Stimulated activated CD4-positive, alpha-beta T cell treated with anti-CD3 and anti-CD28 coated beads, Interleukin-1b, Interleukin-23, amount 100 ng/mL, for 24 hours (primary cell): ENCODE data around the gene ENOX1.

Experiments used
- DNase-seq, 4 experiments: peaks; one replicate each; pipeline ENCODE4 v3.0.0-alpha.2; 2020; ENCODE audit warnings: low read depth in 4 of 4, low spot score in 1 of 4

The ENOX1 gene

GRCh38 chr13:43785650-43786471, 911 bp downstream of the ENOX1 start:
- DNase-seq: no peak

- no peak for DNase-seq
These were observed 1.5 kb downstream of the ENOX1 start for GRCh38 chr13:43785261-43785649.

GRCh38 chr13:43784496-43784895, 2.3 kb downstream of the ENOX1 start:
- no peak for DNase-seq

- no peak for DNase-seq
These were observed 3.0 kb downstream of the ENOX1 start for GRCh38 chr13:43783820-43784219.

- DNase-seq: no peak
These were observed 4.1 kb downstream of the ENOX1 start for GRCh38 chr13:43782686-43783085.

DNA sequence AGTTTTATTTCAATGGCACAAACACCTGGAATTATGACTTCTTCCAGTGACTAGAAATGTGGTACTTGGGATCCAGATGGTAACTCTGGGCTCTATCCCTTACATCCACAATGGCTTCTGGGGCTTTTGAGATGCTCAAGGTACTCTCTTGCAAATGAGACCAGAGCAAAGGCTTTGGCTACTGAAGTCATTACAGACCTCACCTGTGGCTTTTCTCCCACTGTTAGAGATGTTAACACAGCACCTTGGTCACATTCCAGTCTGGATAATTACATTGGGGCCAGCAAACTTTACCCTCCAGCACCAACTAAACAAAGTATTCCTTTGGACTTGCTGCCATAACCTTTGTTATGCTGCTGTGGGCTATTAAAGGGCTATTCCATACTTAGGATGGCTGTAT, 6.1 kb downstream of the ENOX1 start:
- no peak for DNase-seq

DNA sequence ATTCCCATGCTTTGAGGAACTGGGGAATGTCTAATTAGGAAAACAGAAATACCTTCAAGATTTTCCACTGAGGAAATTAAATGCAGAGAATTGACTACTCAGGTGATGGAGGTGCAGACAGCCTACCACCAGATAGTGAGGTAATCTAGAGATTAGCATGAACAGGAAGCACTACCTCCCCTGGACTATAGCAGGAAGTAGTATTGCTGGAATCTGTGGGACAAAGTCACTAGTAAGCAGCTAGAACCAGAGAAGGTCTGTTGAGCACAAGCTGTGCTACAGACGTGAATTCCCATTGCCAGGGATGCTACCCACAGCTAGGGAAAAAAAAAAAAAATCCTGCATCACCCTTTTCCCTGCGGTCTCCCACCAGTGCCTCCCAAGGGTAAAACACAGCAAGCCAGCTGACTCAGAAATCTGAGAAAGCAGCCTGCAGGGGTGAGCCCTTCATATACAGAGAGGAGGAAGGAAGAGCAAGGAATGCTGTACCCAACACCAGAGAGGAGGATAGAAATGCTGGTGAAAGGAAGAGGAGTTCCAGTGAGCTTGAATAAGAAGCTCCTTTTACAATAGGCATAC, 10.2 kb downstream of the ENOX1 start:
- no peak for DNase-seq

DNA sequence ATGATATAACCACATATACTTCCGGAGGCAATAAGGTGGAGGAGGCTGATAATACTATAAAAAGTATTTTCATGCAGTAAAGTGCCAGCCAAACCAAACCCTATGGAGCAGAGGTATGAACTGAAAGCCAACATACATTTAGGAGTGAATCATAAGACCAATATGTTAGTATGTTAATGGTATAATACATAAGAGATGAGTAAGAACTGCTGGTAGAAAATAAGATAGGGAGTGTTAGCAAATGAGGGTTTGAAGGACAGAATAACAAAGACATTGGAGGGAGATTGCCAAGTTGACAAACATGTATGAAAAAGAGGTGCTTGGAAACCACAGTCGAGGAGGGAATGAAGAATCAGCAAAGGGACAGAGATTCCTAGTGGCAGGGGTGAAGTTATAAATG, 10.8 kb downstream of the ENOX1 start:
- DNase-seq: no peak

DNA sequence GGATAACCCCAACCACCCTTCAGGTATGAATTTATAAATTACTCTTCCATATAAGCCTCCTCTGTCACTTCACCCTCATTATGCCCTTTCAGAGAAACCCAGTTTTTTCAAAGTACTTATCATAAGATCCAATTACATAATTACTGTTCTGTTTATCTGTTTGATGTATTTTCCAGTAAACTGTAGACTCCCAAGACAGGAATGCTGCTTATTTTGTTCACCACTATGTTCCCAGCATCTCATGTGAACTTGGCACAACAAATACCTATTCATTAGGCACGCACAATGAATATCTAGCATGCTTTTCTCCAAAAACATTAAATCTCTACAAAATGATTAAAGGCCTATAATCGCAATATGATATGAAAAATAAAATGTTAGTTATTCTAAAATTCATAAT, 13.2 kb downstream of the ENOX1 start:
- DNase-seq: no peak

GRCh38 chr13:43770871-43771270, 15.9 kb downstream of the ENOX1 start:
- no peak for DNase-seq

GRCh38 chr13:43769529-43769928, 17.2 kb downstream of the ENOX1 start:
- DNase-seq: no peak

- no peak for DNase-seq
These were observed 19.3 kb downstream of the ENOX1 start for GRCh38 chr13:43767341-43767931.

DNA sequence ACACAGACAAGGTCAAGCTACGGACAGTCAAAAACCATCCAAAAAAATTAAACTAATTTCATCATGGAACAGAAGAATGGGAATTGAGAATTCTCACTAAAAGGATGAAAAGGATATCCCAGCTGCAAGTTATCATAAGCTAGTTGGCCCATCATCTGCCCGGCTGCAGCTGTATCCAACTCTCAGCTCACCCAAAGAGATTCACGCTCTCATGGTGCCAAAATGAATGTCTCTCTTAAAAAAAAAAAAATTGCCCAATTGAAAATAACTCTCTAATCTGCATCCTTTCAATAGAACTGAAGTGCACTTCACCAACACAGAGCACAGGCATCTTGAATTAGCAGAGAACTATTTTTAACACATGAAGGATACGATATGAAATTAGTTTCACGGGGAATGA, 20.0 kb downstream of the ENOX1 start:
- DNase-seq: no peak

DNA sequence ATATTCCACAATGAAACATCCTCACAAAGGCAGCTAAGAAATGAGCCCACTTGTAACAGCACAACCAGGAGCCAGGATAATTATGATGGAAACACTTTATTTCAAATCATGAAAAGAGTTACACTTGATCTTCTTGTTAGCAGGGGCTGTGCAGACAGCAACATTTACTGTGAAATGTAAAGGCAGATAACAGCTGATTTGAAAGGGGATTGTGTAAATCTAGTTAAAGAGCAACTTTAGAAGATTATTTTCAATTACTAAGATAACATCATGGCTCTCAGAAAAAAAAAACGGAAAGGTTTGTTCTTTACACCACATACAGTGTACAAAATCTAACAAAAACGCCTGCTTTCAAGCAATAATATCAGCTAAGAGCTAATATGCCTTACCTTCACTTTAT, 22.4 kb downstream of the ENOX1 start:
- DNase-seq: no peak

- DNase-seq: no peak
These were observed 23.5 kb downstream of the ENOX1 start for GRCh38 chr13:43763143-43763759.

DNA sequence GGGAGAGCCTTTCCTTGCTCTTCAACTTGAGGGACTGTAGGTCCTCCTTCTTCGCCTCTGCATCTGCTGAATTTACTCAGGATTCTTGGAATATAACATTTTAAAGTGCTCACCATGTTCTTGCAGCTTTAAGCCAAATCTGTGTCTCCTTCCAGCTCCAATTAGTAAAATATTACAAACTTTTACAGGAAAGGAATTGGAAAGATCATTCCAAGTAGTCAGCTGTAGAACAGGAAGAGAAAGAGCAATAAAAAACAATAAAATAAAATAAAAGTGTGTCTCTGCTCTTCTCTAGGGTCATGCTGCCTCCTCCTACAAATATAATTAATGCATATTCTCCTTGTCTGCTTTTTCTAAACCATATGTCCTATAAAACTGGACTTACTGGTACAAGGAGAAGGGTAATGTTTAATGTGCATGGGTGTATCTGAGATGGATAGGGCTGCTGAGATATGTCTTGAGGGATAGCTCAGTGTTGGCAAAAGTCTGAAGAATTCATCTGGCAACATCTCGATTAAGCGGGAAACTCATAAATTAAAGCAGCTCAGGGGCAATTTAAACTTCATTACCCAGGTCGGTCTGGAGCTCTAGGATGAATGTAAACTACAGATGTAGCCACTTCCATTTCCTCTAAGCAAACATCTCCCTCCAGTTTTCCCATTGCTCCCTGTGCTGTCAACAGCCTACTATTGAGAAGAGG, 25.0 kb downstream of the ENOX1 start:
- no peak for DNase-seq

GRCh38 chr13:43760257-43760656, 26.5 kb downstream of the ENOX1 start:
- DNase-seq: no peak

- no peak for DNase-seq
These were observed 27.9 kb downstream of the ENOX1 start for GRCh38 chr13:43758834-43759233.

GRCh38 chr13:43757266-43757665, 29.5 kb downstream of the ENOX1 start:
- no peak for DNase-seq

- no peak for DNase-seq
These were observed 30.9 kb downstream of the ENOX1 start for GRCh38 chr13:43755844-43756243.

DNA sequence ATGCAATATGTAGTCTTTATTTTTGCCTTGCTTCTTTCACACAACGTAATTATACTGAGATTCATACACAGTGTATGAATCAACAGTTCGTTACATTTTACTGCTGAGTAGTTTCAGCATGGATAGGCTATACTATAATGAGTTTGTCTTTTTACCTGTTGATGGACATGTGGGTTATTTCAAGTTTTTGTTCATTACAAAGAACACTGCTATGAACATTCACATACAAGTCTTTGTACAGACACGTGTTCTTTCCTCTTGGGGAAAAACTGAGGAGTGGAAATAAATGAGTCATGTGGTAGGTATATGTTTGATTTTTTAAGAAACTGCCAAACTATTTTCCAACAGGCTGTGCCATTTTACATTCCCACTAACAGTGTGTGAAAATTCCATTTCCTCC, 35.1 kb downstream of the ENOX1 start:
- no peak for DNase-seq

GRCh38 chr13:43749503-43749902, 37.3 kb downstream of the ENOX1 start:
- DNase-seq: no peak
